Trophoblast cell (in vitro differentiated cells and primary cell): ENCODE measurements around the gene DLK1. TPM values are rescaled to one million over a fixed set of nuclear protein-coding genes. Genes with fewer than 3 reads are reported as not detected.
A peak's percentile ranks its signal among the peaks of the same experiment; 100 is the strongest.

ENCODE experiments used
- DNase-seq, 2 donors: peaks; one replicate each; pipeline ENCODE4 v3.0.0-alpha.2; 2016
- H2AFZ ChIP-seq: 2 replicates; pipeline ENCODE4 v1.6.1; 2013; ENCODE audit warnings: low read length, moderate library complexity, mild to moderate bottlenecking; ENCODE audit not compliant: insufficient read depth, poor library complexity
- H2AK5ac ChIP-seq: 2 replicates; pipeline ENCODE4 v1.6.1; 2013; ENCODE audit warnings: mild to moderate bottlenecking, low read length
- H2BK120ac ChIP-seq: 2 replicates; pipeline ENCODE4 v1.6.1; 2013; ENCODE audit warnings: low read length, mild to moderate bottlenecking, moderate library complexity; ENCODE audit not compliant: insufficient read depth, poor library complexity
- H2BK12ac ChIP-seq: 2 replicates; pipeline ENCODE4 v1.6.1; 2013; ENCODE audit warnings: mild to moderate bottlenecking, low read length, moderate library complexity
- H2BK5ac ChIP-seq: 2 replicates; pipeline ENCODE4 v1.6.1; 2013; ENCODE audit warnings: low read length, low read depth, moderate library complexity, mild to moderate bottlenecking; ENCODE audit not compliant: poor library complexity
- H3K14ac ChIP-seq: 2 replicates; pipeline ENCODE4 v1.6.1; 2013; ENCODE audit warnings: mild to moderate bottlenecking, low read length
- H3K18ac ChIP-seq: 2 replicates; pipeline ENCODE4 v1.6.1; 2013; ENCODE audit warnings: mild to moderate bottlenecking, low read length
- H3K23ac ChIP-seq: 2 replicates; pipeline ENCODE4 v1.6.1; 2013; ENCODE audit warnings: low read length
- H3K27ac ChIP-seq: 2 replicates; pipeline ENCODE4 v1.5.1; 2013; ENCODE audit warnings: low read depth, mild to moderate bottlenecking, inconsistent platforms, low read length, moderate library complexity
- H3K27me3 ChIP-seq: 2 replicates; pipeline ENCODE4 v1.6.1; 2013; ENCODE audit warnings: inconsistent platforms, mild to moderate bottlenecking, low read length, moderate library complexity; ENCODE audit not compliant: insufficient read depth
- H3K36me3 ChIP-seq, 2 experiments: 1 replicate in 1 of 2; 2 replicates in 1 of 2; pipeline ENCODE4 v1.6.1; 2013; ENCODE audit warnings: low read length in 2 of 2, mild to moderate bottlenecking in 2 of 2, moderate library complexity in 1 of 2; ENCODE audit not compliant: insufficient read depth in 2 of 2, control insufficient read depth in 1 of 2
- H3K4ac ChIP-seq: 2 replicates; pipeline ENCODE4 v1.6.1; 2013; ENCODE audit warnings: low read depth, mild to moderate bottlenecking, low read length, moderate library complexity
- H3K4me1 ChIP-seq, 2 experiments: 1 replicate in 1 of 2; 2 replicates in 1 of 2; pipeline ENCODE4 v1.6.1; 2013; ENCODE audit warnings: low read length in 2 of 2, mild to moderate bottlenecking in 2 of 2, moderate library complexity in 1 of 2; ENCODE audit not compliant: insufficient read depth in 2 of 2, control insufficient read depth in 1 of 2
- H3K4me2 ChIP-seq: 2 replicates; pipeline ENCODE4 v1.6.1; 2013; ENCODE audit warnings: inconsistent platforms, mild to moderate bottlenecking, low read length, moderate library complexity
- H3K4me3 ChIP-seq: 2 replicates; pipeline ENCODE4 v1.5.1; 2013; ENCODE audit warnings: mild to moderate bottlenecking, low read depth, low read length, inconsistent platforms
- H3K79me1 ChIP-seq: one replicate; pipeline ENCODE4 v1.6.1; 2013; ENCODE audit warnings: low read length
- H3K79me2 ChIP-seq: 2 replicates; pipeline ENCODE4 v1.6.1; 2013; ENCODE audit warnings: low read length, mild to moderate bottlenecking; ENCODE audit not compliant: control insufficient read depth, insufficient read depth, poor library complexity
- H3K9ac ChIP-seq: 2 replicates; pipeline ENCODE4 v1.6.1; 2013; ENCODE audit warnings: mild to moderate bottlenecking, low read length
- H3K9me3 ChIP-seq: 2 replicates; pipeline ENCODE4 v1.6.1; 2013; ENCODE audit warnings: low read depth, mild to moderate bottlenecking, control low read depth, inconsistent platforms, low read length; ENCODE audit not compliant: insufficient read depth
- H4K12ac ChIP-seq: 2 replicates; pipeline ENCODE4 v1.6.1; 2013; ENCODE audit warnings: low read depth, mild to moderate bottlenecking, low read length, moderate library complexity
- H4K8ac ChIP-seq: 2 replicates; pipeline ENCODE4 v1.6.1; 2013; ENCODE audit warnings: low read depth, mild to moderate bottlenecking, low read length, moderate library complexity
- H4K91ac ChIP-seq: one replicate; pipeline ENCODE4 v1.6.1; 2013; ENCODE audit warnings: low read depth, mild to moderate bottlenecking, low read length, moderate library complexity
- WGBS: extraction: QIAGEN DNeasy Blood & Tissue Kit; methylation state at CpG from one replicate; pipeline ENCODE4 v1.1.7; 2013; ENCODE audit warnings: missing lambda C conversion rate; ENCODE audit not compliant: insufficient read length, insufficient coverage; ENCODE audit errors: extremely low coverage; 5-methylcytosine and 5-hydroxymethylcytosine counted together
- polyA plus RNA-seq: library from polyadenylated mRNA; stranded (reverse); fragments of 200-250 nt; gene quantifications from 2 replicates; pipeline ENCODE4 v1.2.3, GENCODE V29; 2013

Gene DLK1
- 2.7 and 4.0 TPM in 2 replicates for polyA plus RNA-seq

DNA sequence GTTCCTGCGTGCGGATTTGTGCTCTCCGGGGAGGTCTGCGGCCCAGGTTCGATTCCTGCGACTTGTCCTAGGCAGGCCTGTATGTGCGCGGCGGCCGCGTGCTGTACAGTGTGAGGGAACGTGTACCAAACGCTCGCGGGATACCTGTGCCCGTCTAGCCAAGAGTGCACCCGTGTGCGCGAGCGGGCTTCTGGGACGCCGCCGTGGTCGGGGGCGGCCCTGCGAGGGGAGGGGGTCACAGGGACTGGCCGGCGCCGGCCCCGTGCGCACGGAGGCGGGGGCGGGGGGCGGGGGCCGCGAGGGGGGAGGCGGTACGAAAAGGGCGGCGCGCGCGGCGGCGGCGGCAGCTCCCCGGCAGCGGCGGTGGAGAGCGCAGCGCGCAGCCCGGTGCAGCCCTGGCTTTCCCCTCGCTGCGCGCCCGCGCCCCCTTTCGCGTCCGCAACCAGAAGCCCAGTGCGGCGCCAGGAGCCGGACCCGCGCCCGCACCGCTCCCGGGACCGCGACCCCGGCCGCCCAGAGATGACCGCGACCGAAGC, at the start of gene DLK1:
DLK1 (plus strand) TSS at position 343 of the 536 bp plus-strand sequence; CDS start at position 520, 177 bp downstream.
- Histone ChIP-seq H3K27ac (no peak within 1 kb of the TSS), H3K36me3 (no peaks in the 10 kb centered on the region), H3K27me3 (peaks cover 27% of the 10 kb centered on the region), H4K12ac (no peak within 1 kb of the TSS), H3K9me3 (peaks cover 10% of the 10 kb centered on the region), H3K23ac (no peak within 1 kb of the TSS), H3K14ac (no peak within 1 kb of the TSS), H2BK120ac (no peak within 1 kb of the TSS), H2AK5ac (no peak within 1 kb of the TSS), H4K8ac (no peak within 1 kb of the TSS), H3K4me3 (peak within 1 kb of the TSS; percentile 24), H3K79me1 (no peaks in the 10 kb centered on the region), H3K4me2 (peak within 1 kb of the TSS; percentile 46), H2AFZ (no peak within 1 kb of the TSS), H2BK5ac (no peak within 1 kb of the TSS), H3K4me1 (no peaks in the 10 kb centered on the region), H2BK12ac (no peak within 1 kb of the TSS), H3K18ac (no peak within 1 kb of the TSS), H3K9ac (no peak within 1 kb of the TSS), H4K91ac (no peak within 1 kb of the TSS), H3K79me2 (no peaks in the 10 kb centered on the region), H3K4ac (no peak within 1 kb of the TSS)
- WGBS, result no CpG with 5 or more reads among the region's 77 CpGs
- DNase-seq, result no peak

DNA sequence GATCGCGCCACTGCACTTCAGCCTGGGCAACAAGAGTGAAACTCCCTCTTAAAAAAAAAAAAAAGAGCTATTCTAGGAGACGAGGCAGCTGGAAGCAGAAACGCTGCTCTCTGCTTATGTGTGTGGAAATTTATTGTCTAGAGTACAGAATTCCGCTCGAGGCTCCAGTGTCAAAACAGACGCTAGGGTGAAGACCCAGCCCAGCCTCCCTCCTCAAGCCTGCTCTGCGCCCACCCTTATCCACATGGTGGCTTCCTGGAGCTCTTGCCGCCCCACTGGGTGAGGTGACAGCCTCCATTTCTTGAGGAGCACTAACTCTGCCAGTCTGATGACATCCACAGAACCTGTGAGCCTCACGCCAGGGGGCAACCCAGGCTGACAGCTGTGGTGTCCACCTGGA, 49.5 kb upstream of the DLK1 start:
- no peak overlapping the region for H3K14ac ChIP-seq
- no peak overlapping the region for H2AFZ ChIP-seq
- WGBS, result no CpG with 5 or more reads among the region's 10 CpGs
- H3K4me2 ChIP-seq, result no peak overlapping the region
- no peak overlapping the region for H2BK5ac ChIP-seq
- no peak overlapping the region for H2BK120ac ChIP-seq
- no peak overlapping the region for H2BK12ac ChIP-seq
- H3K9ac ChIP-seq, result no peak overlapping the region
- no peaks in the 10 kb centered on the region for H3K79me2 ChIP-seq
- H3K23ac ChIP-seq, result no peak overlapping the region
- H3K79me1 ChIP-seq, result peaks cover 5% of the 10 kb centered on the region
- peaks cover 22 to 25% of the 10 kb centered on the region in 2 experiments for H3K4me1 ChIP-seq
- H3K36me3 ChIP-seq, result no peaks in the 10 kb centered on the region
- H4K91ac ChIP-seq, result no peak overlapping the region
- DNase-seq, result no peak
- no peak overlapping the region for H2AK5ac ChIP-seq
- no peaks in the 10 kb centered on the region for H3K9me3 ChIP-seq
- no peak overlapping the region for H3K4ac ChIP-seq
- no peak overlapping the region for H3K4me3 ChIP-seq
- H4K12ac ChIP-seq, result no peak overlapping the region
- no peak overlapping the region for H4K8ac ChIP-seq
- no peak overlapping the region for H3K18ac ChIP-seq
- H3K27me3 ChIP-seq, result peaks cover 3% of the 10 kb centered on the region
- no peak overlapping the region for H3K27ac ChIP-seq

DNA sequence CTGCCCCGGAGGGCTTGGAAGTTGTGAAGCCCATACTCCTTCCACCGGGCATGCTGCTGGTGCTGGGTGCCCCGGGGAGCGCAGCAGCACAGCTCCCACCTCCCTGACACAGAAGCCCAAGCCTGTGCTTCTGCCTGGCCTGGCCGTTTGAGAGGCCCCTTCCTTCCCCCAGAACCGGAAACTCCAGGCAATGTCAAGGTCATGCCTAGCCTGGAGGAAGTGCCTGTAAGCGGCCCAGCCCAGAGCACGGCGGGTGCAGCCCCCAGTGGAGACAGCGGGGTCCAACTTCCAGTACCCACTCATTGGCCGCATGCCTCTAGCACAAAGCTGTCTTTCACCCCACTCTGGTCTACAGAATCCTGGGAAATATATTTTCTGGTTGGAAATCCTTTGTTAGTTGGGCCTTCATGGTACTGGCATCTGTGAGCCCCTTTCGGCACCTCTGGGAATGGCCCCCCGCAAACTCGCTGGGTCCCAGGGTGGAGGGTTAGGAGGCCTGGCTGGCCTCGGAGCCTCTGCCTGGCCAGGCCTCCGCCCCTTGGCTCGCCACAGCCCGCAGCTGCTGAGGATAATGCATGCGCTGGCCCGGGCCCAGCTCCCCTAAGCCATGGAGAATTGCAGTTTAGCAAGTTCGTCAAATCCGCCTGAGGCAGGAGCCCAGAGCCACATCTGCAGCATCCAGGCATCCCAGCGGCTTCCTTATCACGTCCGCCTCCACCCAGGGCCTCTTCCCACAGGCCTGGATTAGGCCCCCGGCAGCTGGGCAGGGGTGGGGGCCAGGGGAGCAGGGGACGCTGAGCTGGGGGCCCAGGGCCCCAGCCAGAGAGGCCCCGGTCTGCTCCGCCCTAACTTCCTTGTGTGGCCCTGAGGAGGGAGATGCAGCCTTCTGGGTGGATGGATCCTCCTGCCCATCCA, 48.9 kb upstream of the DLK1 start:
- Histone ChIP-seq H3K79me2 (no peaks in the 10 kb centered on the region), H3K18ac (no peak overlapping the region), H3K36me3 (no peaks in the 10 kb centered on the region), H2AK5ac (no peak overlapping the region), H4K8ac (no peak overlapping the region), H3K4me2 (no peak overlapping the region), H2AFZ (no peak overlapping the region), H2BK120ac (no peak overlapping the region), H4K91ac (no peak overlapping the region), H3K4ac (no peak overlapping the region), H3K27me3 (peaks cover 3% of the 10 kb centered on the region), H3K9ac (no peak overlapping the region), H3K79me1 (peaks cover 5% of the 10 kb centered on the region), H3K14ac (no peak overlapping the region), H2BK12ac (no peak overlapping the region), H3K4me3 (no peak overlapping the region), H3K23ac (no peak overlapping the region), H4K12ac (no peak overlapping the region), H3K9me3 (peaks cover 4% of the 10 kb centered on the region), H3K4me1 (peaks cover 22 to 25% of the 10 kb centered on the region in 2 experiments), H3K27ac (no peak overlapping the region), H2BK5ac (no peak overlapping the region)
- WGBS, result no CpG with 5 or more reads among the region's 29 CpGs
- peak; percentile 92 to 95 for DNase-seq

DNA sequence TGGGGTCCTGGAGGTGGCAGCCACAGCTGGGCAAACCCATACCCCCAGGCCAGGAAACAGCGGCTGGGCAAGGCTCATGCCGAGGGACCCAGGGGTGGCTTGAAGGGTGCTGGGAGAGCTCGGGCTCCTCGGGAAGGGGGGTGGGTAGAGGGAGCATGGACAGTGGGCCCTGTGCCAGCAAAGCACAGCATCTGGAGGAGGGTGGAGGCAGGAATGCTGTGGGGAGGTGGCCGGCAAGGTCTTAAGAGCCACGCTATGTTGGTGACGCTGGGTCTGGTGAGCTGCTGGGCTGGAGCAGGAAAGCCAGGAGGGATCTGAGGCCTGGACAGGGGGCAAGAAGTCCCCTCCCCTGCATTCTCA, 48.2 kb upstream of the DLK1 start:
- Histone ChIP-seq H3K36me3 (no peaks in the 10 kb centered on the region), H3K4ac (no peak overlapping the region), H2AFZ (no peak overlapping the region), H2BK120ac (no peak overlapping the region), H3K23ac (no peak overlapping the region), H2BK5ac (no peak overlapping the region), H3K27ac (no peak overlapping the region), H3K14ac (no peak overlapping the region), H3K4me3 (no peak overlapping the region), H3K18ac (no peak overlapping the region), H3K79me1 (peaks cover 5% of the 10 kb centered on the region), H3K4me1 (peaks cover 17 to 22% of the 10 kb centered on the region in 2 experiments), H4K8ac (no peak overlapping the region), H3K4me2 (no peak overlapping the region), H3K9me3 (peaks cover 4% of the 10 kb centered on the region), H3K79me2 (no peaks in the 10 kb centered on the region), H2AK5ac (peak overlapping the region; percentile 13), H2BK12ac (no peak overlapping the region), H4K12ac (no peak overlapping the region), H3K27me3 (peaks cover 3% of the 10 kb centered on the region), H3K9ac (no peak overlapping the region), H4K91ac (no peak overlapping the region)
- no peak for DNase-seq
- WGBS, result no CpG with 5 or more reads among the region's 7 CpGs
